HG02763 (cell line): Measurements from ENCODE around the gene AIMP1.
"Not testable (repeated sequence)": the region's sequence is repeated elsewhere in the genome, so short reads cannot be mapped to it uniquely, and the experiment has no call there.

Experiments
- ATAC-seq: cut with Tn5 transposase; IDR thresholded peaks from one replicate; pipeline ENCODE4 v1.9.1; 2021; ENCODE audit warnings: mild to moderate bottlenecking, moderate library complexity; ENCODE audit not compliant: unreplicated experiment

The AIMP1 gene

GRCh38 chr4:106347167-106347566 lies 30.8 kb downstream of the AIMP1 start:
- no peak for ATAC-seq

GRCh38 chr4:106351016-106351415 lies 34.7 kb downstream of the AIMP1 start:
- no peak for ATAC-seq

GRCh38 chr4:106353786-106354185 lies 37.4 kb downstream of the AIMP1 start:
- ATAC-seq: no peak

- no peak for ATAC-seq
These were observed 38.8 kb downstream of the AIMP1 start for GRCh38 chr4:106355193-106355592.

DNA sequence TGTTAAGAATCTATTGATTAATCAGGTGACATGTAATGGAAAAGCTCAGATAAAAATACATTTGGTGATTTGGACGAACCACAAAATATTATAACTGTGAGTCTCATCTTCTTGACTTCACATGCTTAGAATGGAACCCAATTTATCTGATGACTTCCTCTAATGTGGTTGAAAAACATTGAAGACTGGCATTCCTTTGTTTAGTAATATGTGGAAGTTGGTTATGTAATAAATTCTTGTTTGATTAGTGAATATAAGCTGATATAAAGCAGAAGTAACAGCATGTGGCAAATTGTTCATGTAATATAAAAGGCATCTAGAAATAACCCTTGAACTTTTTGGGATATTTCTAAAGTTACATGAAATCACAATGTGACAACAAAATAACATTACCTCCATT lies 42.5 kb downstream of the AIMP1 start:
- no peak for ATAC-seq

- ATAC-seq: no peak
These were observed 45.9 kb downstream of the AIMP1 start for GRCh38 chr4:106362086-106362825.

DNA sequence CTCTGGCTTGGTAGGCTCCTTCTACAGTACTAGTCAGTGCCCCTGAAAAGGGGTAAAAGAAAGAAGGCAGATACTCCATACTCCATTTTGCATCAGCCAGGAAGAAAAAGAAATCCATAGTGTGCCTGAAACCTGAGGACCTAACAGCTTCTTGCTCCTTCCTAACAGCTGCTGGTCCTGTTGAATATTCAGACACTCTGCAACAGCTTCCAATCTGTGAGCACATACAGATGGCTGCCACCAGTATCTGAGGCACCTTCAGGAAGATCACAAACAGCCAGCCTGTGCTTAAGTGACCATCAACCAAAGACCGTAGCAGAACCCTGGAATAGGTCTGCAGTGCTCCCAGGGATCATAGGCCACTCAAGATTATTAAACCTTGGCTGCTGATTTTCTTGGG lies 47.9 kb downstream of the AIMP1 start:
- ATAC-seq: no peak

GRCh38 chr4:106365613-106366012 lies 49.3 kb downstream of the AIMP1 start:
- ATAC-seq: no peak

GRCh38 chr4:106366026-106366425 lies 49.7 kb downstream of the AIMP1 start:
- ATAC-seq: no peak

GRCh38 chr4:106367072-106367471 lies 50.7 kb downstream of the AIMP1 start:
- no peak for ATAC-seq

- ATAC-seq: no peak
These were observed 52.3 kb downstream of the AIMP1 start, which contains the start of gene GIMD1 for GRCh38 chr4:106368678-106369077. Gene GIMD1, minus strand, starts transcription at chr4:106368778. Its CDS starts 1,343 bp downstream, at chr4:106367435.

DNA sequence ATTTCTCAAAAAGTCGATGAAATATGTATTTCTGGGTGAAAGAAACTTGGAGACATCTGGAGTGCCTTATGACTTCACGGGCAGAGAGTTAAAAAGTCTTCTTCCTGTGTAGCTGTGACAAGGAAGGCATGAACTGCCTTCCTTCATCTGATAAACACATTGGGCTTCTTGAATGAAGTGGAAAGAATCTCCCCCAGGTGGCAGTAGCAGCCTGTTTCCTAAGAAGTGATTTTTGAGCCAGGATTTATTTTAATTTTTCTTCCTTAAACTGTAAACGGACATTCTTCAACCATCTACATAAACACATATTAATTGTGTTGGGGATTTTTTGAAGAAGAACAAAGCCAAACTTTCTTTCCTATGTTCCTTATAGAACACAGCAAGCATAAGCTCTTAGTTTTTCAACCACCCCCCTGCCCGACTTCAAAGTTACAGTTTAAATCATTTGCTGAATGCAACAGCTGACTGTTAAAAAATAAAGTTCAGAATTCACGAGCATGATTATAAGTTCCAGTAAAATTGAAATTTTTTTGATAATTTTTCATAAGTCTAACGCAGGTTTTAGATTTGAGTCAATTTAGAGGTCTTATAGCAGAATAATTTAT lies 53.2 kb downstream of the AIMP1 start:
- no peak for ATAC-seq

DNA sequence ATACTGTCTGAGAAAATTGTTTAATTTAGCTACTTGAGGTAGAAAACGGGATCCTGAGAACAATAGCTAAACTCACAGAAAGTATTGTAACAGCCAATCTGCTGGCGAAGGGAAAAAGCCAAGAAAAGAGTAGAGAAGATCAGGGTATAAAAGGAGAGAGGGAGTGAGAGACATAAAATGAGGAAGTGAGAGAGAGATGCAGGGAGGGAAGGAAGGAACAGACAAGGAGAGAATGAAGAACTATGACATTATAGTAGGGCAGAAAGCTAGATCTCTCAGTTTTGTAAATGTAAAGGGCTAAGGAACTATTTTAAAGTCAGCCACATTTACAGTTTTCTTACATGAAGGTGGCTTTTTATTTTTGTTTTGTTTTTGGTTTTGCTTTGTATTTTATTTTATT lies 53.9 kb downstream of the AIMP1 start:
- no peak for ATAC-seq

GRCh38 chr4:106371161-106371560 lies 54.8 kb downstream of the AIMP1 start:
- no peak for ATAC-seq

DNA sequence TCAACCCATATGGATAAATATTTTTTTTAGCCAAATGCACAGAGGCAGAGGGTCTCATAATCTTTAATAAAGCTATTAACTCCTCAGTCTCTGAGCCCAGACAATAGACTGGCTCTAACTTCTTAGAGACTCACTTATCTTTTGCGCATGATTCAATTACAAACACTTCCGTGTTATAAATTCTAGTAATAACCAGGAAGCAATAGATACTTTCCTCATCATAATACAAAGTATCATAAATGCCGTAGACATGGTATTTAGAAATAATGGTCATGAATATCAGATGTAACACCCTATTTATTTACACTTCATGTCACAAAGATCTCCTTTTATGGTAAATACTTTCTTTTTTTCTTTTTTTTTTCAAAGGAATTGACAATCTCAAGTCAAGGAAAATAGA lies 56.7 kb downstream of the AIMP1 start:
- no peak for ATAC-seq

- ATAC-seq: no peak
These were observed 63.8 kb downstream of the AIMP1 start for GRCh38 chr4:106380179-106380578.

GRCh38 chr4:106384878-106385277 lies 68.5 kb downstream of the AIMP1 start:
- no peak for ATAC-seq

GRCh38 chr4:106385853-106386393 lies 69.6 kb downstream of the AIMP1 start:
- ATAC-seq: no peak

DNA sequence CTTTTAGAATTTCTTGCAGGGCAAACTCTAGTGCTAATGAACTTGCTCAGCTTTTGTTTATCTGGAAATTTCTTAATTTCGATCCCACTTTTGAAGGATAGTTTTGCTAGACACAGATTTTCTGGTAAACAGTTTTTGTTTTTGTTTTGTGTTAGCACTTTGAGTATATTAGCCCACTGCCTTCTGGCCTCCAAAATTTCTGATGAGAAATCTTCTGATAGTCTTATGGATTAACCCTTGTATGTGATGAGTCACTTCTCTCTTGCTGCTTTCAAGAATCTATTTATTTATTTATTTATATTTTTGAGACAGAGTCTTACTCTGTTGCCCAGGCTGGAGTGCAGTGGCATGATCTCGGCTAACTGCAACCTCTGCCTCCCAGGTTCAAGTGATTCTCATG lies 79.2 kb downstream of the AIMP1 start:
- no peak for ATAC-seq

- not testable (repeated sequence) for ATAC-seq
These were observed 82.5 kb downstream of the AIMP1 start for GRCh38 chr4:106398898-106399297.
